CD4-positive, alpha-beta T cell treated with Interleukin-15 for 1 hour (primary cell): ENCODE data around the gene MAML2.
"Not testable (repeated sequence)": the region's sequence is repeated elsewhere in the genome, so short reads cannot be mapped to it uniquely, and the experiment has no call there.

Experiments used
- DNase-seq: peaks from one replicate; pipeline ENCODE4 v3.0.0-alpha.2; 2020

Gene MAML2

GRCh38 chr11:96288915-96289314 is 54.1 kb downstream of the MAML2 start:
- DNase-seq: no peak

DNA sequence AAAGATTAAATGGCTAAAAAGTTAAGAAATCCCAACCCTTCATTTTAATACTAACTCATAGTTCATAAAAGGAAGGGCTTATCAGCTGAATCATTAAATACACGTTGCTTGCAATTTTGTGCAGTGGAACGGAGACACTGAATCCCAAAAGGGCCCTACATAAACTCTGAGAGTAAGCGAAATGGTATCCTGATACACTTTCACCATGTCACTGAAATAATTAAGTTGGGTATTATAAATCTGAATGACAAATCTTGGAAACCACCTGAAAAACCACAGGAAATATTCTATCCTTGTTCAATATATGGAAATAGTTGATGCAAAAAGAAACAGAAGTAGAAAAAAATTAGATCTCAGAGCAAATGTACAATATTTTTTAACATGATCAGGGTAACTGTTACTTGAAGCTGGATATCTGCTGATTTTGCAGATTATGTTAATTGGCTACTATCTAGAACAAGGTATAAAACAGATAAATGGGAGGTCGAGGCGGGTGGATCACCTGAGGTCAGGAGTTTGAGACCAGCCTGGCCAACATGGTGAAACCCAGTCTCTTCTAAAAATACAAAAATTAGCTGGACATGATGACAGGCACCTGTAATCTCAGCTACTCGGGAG is 55.1 kb downstream of the MAML2 start:
- no peak for DNase-seq

DNA sequence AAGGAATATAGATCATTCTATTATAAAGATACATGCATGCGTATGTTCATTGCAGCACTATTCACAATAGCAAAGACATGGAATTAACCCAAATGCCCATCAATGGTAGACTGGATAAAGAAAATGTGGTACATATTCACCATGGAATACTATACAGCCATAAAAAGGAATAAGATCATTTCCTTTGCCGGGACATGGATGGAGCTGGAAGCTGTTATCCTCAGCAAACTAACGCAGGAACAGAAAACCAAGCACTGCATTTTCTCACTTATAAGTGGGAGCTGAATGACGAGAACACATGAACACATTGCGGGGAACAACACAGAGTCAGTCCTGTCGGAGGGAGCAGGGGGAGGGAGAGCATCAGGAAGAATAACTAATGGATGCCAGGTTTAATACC is 57.0 kb downstream of the MAML2 start:
- DNase-seq: not testable (repeated sequence)

- no peak for DNase-seq
Measured at GRCh38 chr11:96284917-96285316, 58.1 kb downstream of the MAML2 start.

- DNase-seq: no peak
Measured at GRCh38 chr11:96284401-96284800, 58.6 kb downstream of the MAML2 start.

- no peak for DNase-seq
Measured at GRCh38 chr11:96282625-96283220, 60.3 kb downstream of the MAML2 start.

DNA sequence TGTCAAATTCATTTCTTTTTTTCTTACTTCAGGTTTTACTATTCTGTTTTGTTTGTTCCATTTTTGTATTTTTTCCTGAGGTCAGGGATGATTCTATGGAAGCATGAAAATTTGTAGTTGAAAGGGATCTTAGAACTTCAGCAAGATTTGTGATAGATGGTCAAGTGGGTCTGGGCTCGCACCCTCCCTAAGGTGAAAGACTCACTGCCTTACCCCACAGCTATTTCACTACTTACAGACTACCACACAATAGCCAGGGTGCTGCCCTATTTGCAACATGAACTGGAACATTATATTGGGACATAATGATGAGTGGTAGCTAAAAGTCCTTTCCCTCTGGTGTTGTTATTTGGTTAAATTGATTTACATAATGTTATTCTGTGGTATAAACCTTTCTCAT is 62.6 kb downstream of the MAML2 start:
- no peak for DNase-seq

GRCh38 chr11:96279896-96280290 is 63.1 kb downstream of the MAML2 start:
- DNase-seq: no peak

DNA sequence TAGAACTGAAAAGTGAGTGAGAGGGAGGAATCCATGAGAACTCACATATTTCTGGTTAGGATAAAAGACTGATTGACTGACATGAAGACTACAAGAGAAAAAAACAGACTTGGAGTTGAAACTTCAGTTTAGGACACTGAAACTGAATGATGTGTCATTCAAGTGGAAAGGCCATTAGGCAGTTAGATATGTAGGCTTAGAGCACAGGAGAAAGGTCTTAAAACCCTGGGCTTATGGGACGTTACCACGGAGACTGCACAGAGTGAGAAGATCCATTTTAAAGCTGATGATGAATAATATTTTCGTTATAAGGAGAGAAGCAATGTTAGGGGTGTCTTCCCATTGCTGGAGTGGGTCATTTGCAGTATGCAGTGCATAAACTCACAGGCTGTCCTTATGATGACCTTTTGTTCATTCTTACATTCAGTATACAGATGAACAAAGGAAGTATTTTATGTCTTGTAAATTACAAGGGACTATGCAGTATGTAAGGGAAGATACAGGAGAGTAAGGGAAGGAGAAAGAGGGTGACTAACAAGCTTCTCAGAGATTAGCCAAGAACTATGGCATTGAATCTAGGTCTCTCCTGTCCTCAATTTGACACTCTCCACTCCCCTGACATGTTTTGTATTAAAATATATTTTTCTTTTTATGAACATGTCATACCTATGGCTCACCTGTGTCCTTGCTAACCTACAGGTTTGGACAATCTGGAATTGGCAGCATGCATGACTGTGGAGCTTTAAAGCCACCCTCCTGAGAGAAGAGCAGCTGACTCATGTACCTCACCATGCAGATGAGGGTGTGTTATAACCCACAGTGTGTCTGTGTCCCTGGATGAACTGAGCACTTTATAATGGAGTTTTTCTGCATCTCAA is 63.7 kb downstream of the MAML2 start:
- no peak for DNase-seq

GRCh38 chr11:96278039-96278897 is 64.7 kb downstream of the MAML2 start:
- DNase-seq: no peak

GRCh38 chr11:96277696-96278038 is 65.3 kb downstream of the MAML2 start:
- DNase-seq: no peak

GRCh38 chr11:96276836-96277235 is 66.2 kb downstream of the MAML2 start:
- no peak for DNase-seq

GRCh38 chr11:96275801-96276594 is 67.0 kb downstream of the MAML2 start:
- no peak for DNase-seq

DNA sequence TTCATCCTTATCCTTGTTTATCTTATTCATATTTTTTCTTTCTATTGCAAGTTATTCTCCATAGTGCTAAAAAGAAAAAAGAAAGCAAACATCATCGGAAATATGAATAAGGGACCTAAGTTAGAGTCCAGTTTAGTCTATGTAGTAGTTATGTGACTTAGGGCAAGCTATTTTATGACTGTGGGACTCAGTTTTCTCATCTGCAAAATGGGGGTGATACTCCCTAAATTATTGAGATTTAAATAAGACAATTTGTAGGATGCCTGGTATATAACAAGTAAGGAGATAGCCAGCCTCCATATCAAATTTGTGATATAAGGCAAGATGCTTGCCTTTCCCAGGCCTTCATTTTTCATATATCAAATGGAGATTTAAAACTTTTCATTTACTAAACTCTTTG is 69.5 kb downstream of the MAML2 start:
- no peak for DNase-seq

DNA sequence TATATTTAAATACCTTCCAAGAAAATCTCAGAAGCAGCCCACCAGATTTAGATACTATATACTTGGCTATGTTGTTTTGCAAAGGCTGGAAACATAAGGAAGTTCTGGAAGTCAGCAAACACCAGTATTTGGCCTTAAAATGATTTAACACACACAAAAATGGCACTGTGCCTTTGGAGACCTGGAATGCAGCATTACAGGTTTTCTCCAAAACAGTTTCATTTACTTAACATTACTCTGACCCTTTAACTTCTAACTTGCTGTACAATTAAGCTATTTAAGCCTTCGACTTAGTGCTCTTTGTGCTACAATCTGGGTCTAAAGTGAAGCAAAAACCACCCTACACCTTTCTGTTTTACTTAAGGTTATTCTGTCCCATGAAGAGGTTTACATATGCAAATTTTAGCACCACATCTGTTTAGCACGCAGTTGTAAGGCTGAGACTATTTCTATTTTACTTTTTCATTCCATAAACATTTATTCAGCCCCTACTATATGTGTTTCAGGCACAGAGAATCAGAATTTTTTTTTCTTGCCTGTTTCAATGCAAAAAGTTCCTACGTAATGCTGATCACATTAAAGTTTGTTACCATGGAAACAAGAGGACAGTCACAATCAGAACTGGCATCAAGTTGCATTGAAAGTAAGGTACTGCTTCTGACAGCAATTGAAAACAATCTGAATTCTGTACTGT is 70.3 kb downstream of the MAML2 start:
- no peak for DNase-seq

DNA sequence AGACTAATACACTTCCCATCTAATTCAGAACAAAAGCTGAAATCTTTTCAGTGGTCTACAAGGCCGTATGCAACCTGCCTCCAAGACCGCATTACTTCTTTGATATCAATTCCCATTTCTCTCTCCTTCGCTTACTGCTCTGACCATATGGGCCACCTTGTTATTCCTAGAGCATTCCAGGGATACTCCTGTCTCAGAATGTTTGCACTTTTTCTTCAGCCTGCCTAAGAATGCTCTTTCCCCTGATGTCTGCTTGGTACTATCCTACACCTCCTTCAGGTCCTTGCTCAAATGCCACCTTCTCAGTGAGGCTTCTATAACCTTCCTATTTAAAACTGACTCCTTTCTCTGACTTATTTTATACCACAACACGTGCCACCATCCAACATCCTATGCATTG is 71.2 kb downstream of the MAML2 start:
- DNase-seq: no peak

GRCh38 chr11:96271352-96271751 is 71.6 kb downstream of the MAML2 start:
- DNase-seq: not testable (repeated sequence)

DNA sequence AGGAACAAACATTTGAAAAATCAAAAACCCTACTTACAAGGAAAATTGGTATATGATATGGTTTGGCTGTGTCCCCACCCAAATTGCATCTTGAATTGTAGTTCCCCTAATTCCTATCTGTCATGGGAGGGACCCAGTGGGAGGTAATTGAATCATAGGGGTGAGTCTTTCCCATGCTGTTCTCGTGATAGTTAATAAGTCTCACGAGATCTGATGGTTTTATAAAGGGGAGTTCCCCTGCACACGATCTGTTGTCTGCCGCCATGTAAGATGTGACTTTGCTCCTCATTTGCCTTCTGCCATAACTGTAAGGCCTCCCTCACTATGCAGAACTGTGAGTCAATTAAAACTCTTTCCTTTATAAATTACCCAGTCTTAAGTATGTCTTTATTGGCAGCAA is 74.5 kb downstream of the MAML2 start:
- not testable (repeated sequence) for DNase-seq

DNA sequence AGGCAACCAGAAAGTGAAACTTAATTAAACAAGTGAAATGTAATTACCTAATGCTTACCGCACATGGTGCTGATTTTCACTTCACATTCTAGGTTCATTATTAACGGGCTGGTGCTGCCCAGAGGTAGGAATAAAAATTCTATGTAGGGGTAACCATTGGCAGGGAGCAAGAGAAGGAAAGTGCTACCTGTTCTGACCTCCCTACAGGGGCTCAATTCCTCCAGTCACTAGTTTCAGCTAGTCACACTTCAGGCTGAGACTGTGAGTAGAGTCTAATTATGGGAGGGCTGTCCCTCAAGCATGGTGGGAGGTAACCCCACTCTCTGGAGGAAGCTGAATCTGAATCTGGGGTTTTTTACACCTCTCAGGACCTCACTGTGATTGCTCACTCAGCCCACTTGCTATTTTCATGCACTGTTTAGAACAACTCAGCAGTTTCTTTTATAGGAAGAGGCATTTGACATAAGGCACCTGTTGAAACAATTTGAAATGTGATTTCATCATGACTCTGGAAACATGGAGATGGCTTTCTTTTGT is 75.4 kb downstream of the MAML2 start:
- DNase-seq: peak; percentile 44

DNA sequence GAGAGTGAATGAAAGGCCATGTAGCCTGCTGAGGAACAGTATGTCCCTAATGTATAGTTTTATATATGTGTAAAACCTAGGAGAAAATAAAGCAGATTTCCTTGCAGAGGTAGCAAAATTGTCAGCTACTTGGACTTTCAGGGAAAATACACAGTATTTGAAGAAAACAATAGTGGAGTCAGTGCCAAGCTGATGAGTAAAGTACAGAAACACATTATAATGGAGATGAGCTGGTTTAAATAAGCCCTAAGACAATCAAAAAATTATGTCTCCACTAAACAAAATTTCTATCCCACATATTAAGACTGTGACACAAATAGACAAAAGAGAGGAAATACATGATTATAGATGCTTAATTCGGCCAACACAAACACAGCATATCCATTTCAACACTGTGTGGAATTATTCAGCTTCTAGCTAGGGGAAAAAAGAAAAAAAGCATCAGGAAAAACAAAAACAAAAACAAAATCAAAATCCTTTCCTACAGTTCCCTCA is 75.9 kb downstream of the MAML2 start:
- no peak for DNase-seq

GRCh38 chr11:96265972-96266371 is 77.0 kb downstream of the MAML2 start:
- DNase-seq: no peak
